HL-60 (cell line): ENCODE data around the gene TRIM63.

ENCODE experiments used
- DNase-seq, 2 experiments: peaks; one replicate each; pipeline ENCODE4 v3.0.0-alpha.2; 2010 to 2020; ENCODE audit warnings: low read depth in 1 of 2, low spot score in 1 of 2
- H3K27ac ChIP-seq: fragments of 250-450 bp; sonication (Bioruptor Pico); replicated peaks from 2 replicates; pipeline ENCODE4 v1.5.1; 2020; ENCODE audit warnings: mild to moderate bottlenecking, moderate library complexity
- H3K27me3 ChIP-seq: fragments of 250-450 bp; sonication (Bioruptor Pico); 2 replicates; pipeline ENCODE4 v1.5.1; 2021; ENCODE audit warnings: mild to moderate bottlenecking, moderate library complexity; ENCODE audit not compliant: insufficient read depth, poor library complexity, severe bottlenecking
- H3K4me3 ChIP-seq: replicated peaks from 2 replicates; pipeline ENCODE4 v1.5.1; 2011; ENCODE audit warnings: mild to moderate bottlenecking, control low read depth, low read length; ENCODE audit not compliant: insufficient read depth
- CTCF ChIP-seq: IDR thresholded peaks from one replicate; pipeline ENCODE4 v1.5.1; 2011; ENCODE audit warnings: low read length, control low read depth, inconsistent platforms; ENCODE audit not compliant: insufficient read depth
- GABPA ChIP-seq: IDR thresholded peaks from 2 replicates; pipeline ENCODE4 v1.6.1; 2012; ENCODE audit warnings: low read depth
- POLR2AphosphoS5 ChIP-seq: IDR thresholded peaks from 2 replicates; pipeline ENCODE4 v1.6.1; 2012; ENCODE audit warnings: low read depth
- REST ChIP-seq: IDR thresholded peaks from 2 replicates; pipeline ENCODE4 v1.6.1; 2012; ENCODE audit warnings: low read depth; ENCODE audit not compliant: insufficient replicate concordance
- SPI1 ChIP-seq: IDR thresholded peaks from 2 replicates; pipeline ENCODE4 v1.6.1; 2012; ENCODE audit warnings: low read depth, mild to moderate bottlenecking, borderline replicate concordance

The TRIM63 gene

GRCh38 chr1:26023009-26023408 is 44.4 kb downstream of the TRIM63 start:
- Histone ChIP-seq H3K27me3 (no peaks in the 10 kb centered on the region), H3K27ac (no peak overlapping the region), H3K4me3 (no peak overlapping the region)
- no peak for DNase-seq
- no peak for TF ChIP-seq CTCF
- no peak for TF ChIP-seq SPI1

GRCh38 chr1:26022404-26022779 is 45.0 kb downstream of the TRIM63 start:
- TF ChIP-seq CTCF = no peak
- no peak for TF ChIP-seq SPI1
- no peak overlapping the region for H3K4me3 ChIP-seq
- DNase-seq = no peak
- no peak overlapping the region for H3K27ac ChIP-seq
- no peaks in the 10 kb centered on the region for H3K27me3 ChIP-seq

- H3K27me3 ChIP-seq = no peaks in the 10 kb centered on the region
- no peak for DNase-seq
- no peak within 1 kb of the TSS for H3K4me3 ChIP-seq
- no peak for TF ChIP-seq SPI1
- TF ChIP-seq GABPA = no peak
- TF ChIP-seq REST = no peak
- TF ChIP-seq CTCF = no peak
- no peak for TF ChIP-seq POLR2AphosphoS5
- H3K27ac ChIP-seq = no peak within 1 kb of the TSS
Measured at GRCh38 chr1:26021647-26022403, 45.6 kb downstream of the TRIM63 start, which contains the start of gene EXTL1. EXTL1 (plus strand) TSS chr1:26021775; CDS start chr1:26022647, 872 bp downstream.

GRCh38 chr1:26020941-26021646 is 46.3 kb downstream of the TRIM63 start:
- Histone ChIP-seq H3K4me3 (no peak overlapping the region), H3K27me3 (no peaks in the 10 kb centered on the region), H3K27ac (no peak overlapping the region)
- no peak for DNase-seq
- TF ChIP-seq SPI1 = no peak
- no peak for TF ChIP-seq GABPA
- no peak for TF ChIP-seq CTCF
- no peak for TF ChIP-seq REST
- no peak for TF ChIP-seq POLR2AphosphoS5
